Pancreas (tissue), 10 donors: ENCODE measurements around the gene TJP2. TPM values are rescaled to one million over a fixed set of nuclear protein-coding genes. Genes with fewer than 3 reads are reported as not detected.

ENCODE experiments used
- ATAC-seq, 4 donors: fragments of 200-7000 bp; cut with Tn5 transposase; one replicate each; pipeline versions ENCODE4 v1.8.0 to v1.9.1; 2020; ENCODE audit warnings: mild to moderate bottlenecking in 4 of 4, moderate library complexity in 4 of 4
- DNase-seq, 6 donors: peaks; one replicate each; pipeline ENCODE4 v3.0.0-alpha.2; 2020
- FAIRE-seq: peaks from 2 replicates; lab custom pipeline; 2012; peaks lifted over from hg19 to GRCh38; lab: Jason Lieb, UNC
- H3K27ac ChIP-seq, 4 donors: fragments of 200-600 bp; sonication (generic); 1 replicate in 3 of 4; 2 replicates in 1 of 4; pipeline versions ENCODE4 v1.5.0 to v1.8.0; 2020
- H3K27me3 ChIP-seq, 4 donors: fragments of 200-600 bp; one replicate each; pipeline ENCODE4 v1.8.0; 2021
- H3K36me3 ChIP-seq, 3 donors: fragments of 200-600 bp; sonication (generic) in 1 of 3; one replicate each; pipeline versions ENCODE4 v1.5.0 to v1.8.0; 2020 to 2021
- H3K4me1 ChIP-seq, 3 donors: fragments of 200-600 bp; one replicate each; pipeline ENCODE4 v1.8.0; 2021
- H3K4me3 ChIP-seq, 4 donors: fragments of 200-600 bp; sonication (generic) in 2 of 4; one replicate each; pipeline versions ENCODE4 v1.5.0 to v1.8.0; 2020 to 2021
- H3K9me3 ChIP-seq, 4 donors: fragments of 200-600 bp; one replicate each; pipeline ENCODE4 v1.8.0; 2021
- CTCF ChIP-seq, 4 donors: fragments of 200-600 bp; sonication (generic) in 3 of 4; IDR thresholded peaks; one replicate each; pipeline versions ENCODE4 v1.5.0 to v1.8.0; 2021; ENCODE audit warnings: antibody characterized with exemption in 4 of 4
- WGBS, 2 donors: extraction: QIAGEN DNeasy Blood & Tissue Kit; methylation state at CpG; one replicate each; pipeline ENCODE4 v1.1.7; 2013; 5-methylcytosine and 5-hydroxymethylcytosine counted together
- intact Hi-C, 3 donors: fragments of 100-400 bp; cut with DNase I; formaldehyde crosslinking; loops; one replicate each; pipeline versions ENCODE4 v1.11.1 to v1.14.2; 2022
- polyA plus RNA-seq, 2 donors: library from polyadenylated mRNA; stranded (reverse); fragments of 200-250 nt; gene quantifications; one replicate each; pipeline ENCODE4 v1.2.3, GENCODE V29; 2013
- total RNA-seq, 6 donors: library from RNA; stranded (reverse); fragmentation: NEBNext Ultra II Directional in 4 of 6; extraction: Animal tissue kit (Norgen Biotek cat#: 25700) in 4 of 6; gene quantifications; one replicate each; pipeline versions ENCODE4 v1.2.1 to v1.2.4, GENCODE V29; 2021 to 2023
- donor health status: healthy with polysubstance abuse.
- donor health status: DM: no; HTN: no; CAD: no; lungs with moderate emphysema.
- donor health status: DM: no; HTN: no; CAD: no.
- donor health status: control.
- donor health status: control.
- donor health status: Bipolar disorder and iron deficiency.
- donor health status: DM: yes; HTN: yes; CAD: no.
- donor health status: DM: no; HTN: no; CAD: no.
- donor health status: DM: no; HTN: no; CAD: no.
- donor health status: DM: yes; HTN: yes; CAD: no.

Gene TJP2
- total and polyA plus RNA-seq, 8 donors = 24.1 to 70.3 (median 31.5) TPM

- no peaks in the 10 kb centered on the region for H3K36me3 ChIP-seq
- WGBS, 2 donors = 83 to 91% methylated on average over 11 of the region's 11 CpGs
- FAIRE-seq (no peak), ATAC-seq (no peak), DNase-seq (no peak)
- no peak overlapping the region for H3K4me3 ChIP-seq
- no peak overlapping the region for H3K27ac ChIP-seq
- no peak for TF ChIP-seq CTCF (IDR thresholded peaks at IDR 0.05)
- intact Hi-C loops = no loop called here
- H3K9me3 ChIP-seq = no peaks in the 10 kb centered on the region
- no peaks in the 10 kb centered on the region for H3K27me3 ChIP-seq
- H3K4me1 ChIP-seq = no peaks in the 10 kb centered on the region
These were observed 26.8 kb upstream of the TJP2 start for GRCh38 chr9:69147041-69147834.

- Histone ChIP-seq H3K27ac (peak overlapping the region in 2 of 4 donors; percentile 3 to 6), H3K36me3 (no peaks in the 10 kb centered on the region), H3K4me1 (no peaks in the 10 kb centered on the region), H3K27me3 (no peaks in the 10 kb centered on the region), H3K9me3 (no peaks in the 10 kb centered on the region), H3K4me3 (no peak overlapping the region)
- 17 to 25% methylated on average over 7 of the region's 7 CpGs for WGBS, 2 donors
- intact Hi-C loops = no loop called here
- no peak for FAIRE-seq
- ATAC-seq = peak; percentile 66 to 77 (median 74)
- no peak for TF ChIP-seq CTCF (IDR thresholded peaks at IDR 0.05)
- DNase-seq = no peak
These were observed 24.7 kb upstream of the TJP2 start for GRCh38 chr9:69149321-69149807.

GRCh38 chr9:69151506-69151905 lies 22.6 kb upstream of the TJP2 start:
- Histone ChIP-seq H3K27ac (no peak overlapping the region), H3K4me1 (no peaks in the 10 kb centered on the region), H3K4me3 (no peak overlapping the region), H3K27me3 (no peaks in the 10 kb centered on the region), H3K9me3 (no peaks in the 10 kb centered on the region), H3K36me3 (no peaks in the 10 kb centered on the region)
- WGBS, 2 donors = 86 to 94% methylated on average over 7 of the region's 7 CpGs
- DNase-seq (no peak), ATAC-seq (no peak), FAIRE-seq (no peak)
- intact Hi-C loops = no loop called here
- TF ChIP-seq CTCF (IDR thresholded peaks at IDR 0.05) = no peak

- DNase-seq (no peak), FAIRE-seq (no peak), ATAC-seq (peak in 2 of 4 donors; percentile 19 to 38)
- Histone ChIP-seq H3K9me3 (no peaks in the 10 kb centered on the region), H3K27me3 (no peaks in the 10 kb centered on the region), H3K4me3 (no peak overlapping the region), H3K27ac (no peak overlapping the region), H3K36me3 (no peaks in the 10 kb centered on the region), H3K4me1 (no peaks in the 10 kb centered on the region)
- no peak for TF ChIP-seq CTCF (IDR thresholded peaks at IDR 0.05)
- 54% methylated on average over 9 of the region's 9 CpGs for WGBS, 2 donors
- intact Hi-C loops = no loop called here
These were observed 20.2 kb upstream of the TJP2 start for GRCh38 chr9:69153707-69154521.
